Bone marrow (tissue), 2 donors: ENCODE results near the gene ADH7.
A peak's percentile ranks its signal among the peaks of the same experiment; 100 is the strongest.

Experiments
- DNase-seq, 2 donors: peaks; one replicate each; lab custom pipeline; 2025; lab: John Stamatoyannopoulos, UW

Gene ADH7

DNA sequence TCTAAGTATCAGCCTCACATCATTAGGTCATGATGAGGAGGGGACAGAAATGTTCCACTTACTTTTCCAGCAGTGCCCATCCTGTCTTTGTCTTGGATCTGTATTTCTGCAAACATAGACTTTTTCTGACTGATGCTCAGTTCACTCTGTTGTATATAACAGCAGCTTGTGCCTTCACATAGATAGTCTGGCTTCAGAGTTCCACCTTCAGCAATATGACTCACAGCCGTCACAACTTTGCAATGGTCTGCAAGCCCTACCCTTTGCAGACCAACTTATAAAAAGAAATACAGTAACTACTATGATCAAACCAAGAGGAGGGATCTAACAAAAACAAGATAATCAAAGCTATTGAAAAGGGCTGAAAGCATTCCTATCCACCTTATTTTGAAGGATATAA lies at the start of gene ADH7:
ADH7 (minus strand) TSS at position 189 of the 400 bp plus-strand sequence; CDS start at position 80, 109 bp downstream.
- DNase-seq = no peak

DNA sequence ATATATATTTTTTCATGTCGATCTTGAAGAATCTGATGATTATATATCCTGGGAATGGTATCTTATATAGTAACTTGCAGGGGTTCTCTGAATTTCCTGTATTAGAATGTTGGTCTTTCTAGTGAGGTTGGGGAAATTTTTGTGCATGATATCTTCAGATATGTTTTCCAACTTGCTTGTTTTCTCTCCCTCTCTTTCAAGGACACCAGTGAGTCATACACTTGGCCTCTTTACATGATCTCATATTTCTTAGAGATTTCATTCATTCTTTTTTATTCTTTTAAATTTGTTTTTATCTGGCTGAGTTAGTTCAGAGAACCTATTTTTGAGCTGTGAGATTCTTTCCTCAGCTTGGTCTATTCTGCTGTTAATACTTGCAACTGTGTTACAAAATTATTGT lies 48.5 kb upstream of the ADH7 start:
- DNase-seq = no peak

DNA sequence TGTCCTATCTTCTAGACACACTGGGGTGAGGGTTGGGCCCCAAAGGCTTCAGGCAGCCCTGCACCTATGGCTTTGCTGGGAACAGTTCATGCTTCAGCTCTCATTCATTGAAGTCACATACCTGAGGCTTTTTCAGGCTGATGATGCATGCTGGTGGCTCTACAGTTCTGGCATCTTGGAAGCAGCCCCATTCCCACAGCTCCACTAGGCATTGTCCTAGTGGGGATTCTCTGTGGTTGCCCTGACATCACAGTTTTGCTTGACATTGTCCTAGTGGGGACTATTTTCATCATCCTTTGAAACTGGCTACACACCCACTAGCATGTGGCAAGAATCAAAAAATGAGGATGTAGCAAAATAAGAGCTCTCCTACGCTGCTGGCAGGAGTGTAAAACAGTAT lies 38.0 kb upstream of the ADH7 start:
- peak in 1 of 2 donors; percentile 2 for DNase-seq

DNA sequence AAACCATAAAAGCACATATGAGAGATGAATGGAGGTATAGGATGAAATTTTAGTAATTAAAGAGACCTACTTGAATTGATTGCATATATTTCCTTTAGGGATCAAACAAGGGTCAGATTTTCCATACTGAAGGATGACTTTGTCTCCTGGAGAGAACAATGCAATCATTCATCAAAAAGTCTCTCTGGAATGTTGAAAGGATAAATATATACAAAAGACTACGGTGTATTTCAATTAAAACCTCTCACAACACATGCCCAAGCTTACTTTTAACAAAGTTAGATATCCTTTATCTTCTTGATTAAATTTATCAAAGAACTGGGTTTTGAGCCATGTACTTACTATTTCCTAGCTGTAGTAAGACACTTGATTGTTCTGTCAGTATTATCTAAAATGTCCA lies 36.8 kb upstream of the ADH7 start:
- DNase-seq = no peak

DNA sequence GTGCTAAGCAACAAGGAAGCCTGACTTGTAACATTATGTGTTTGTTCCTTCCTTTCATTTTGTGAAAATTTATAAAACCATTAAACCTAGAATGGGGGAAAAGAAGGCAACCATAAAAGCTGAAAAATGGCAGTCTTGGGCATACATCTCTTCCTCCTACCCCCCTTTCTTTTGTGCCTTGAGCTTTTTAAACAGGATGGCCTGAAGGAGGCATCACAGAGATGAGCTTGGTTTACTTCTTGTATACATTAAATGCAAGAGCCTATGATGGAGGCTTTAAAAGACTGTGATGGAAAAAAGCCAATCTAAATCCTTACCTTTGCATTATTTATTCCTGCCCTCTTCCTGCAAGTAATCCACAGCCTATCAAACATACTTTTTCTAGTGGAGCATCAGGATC lies 36.2 kb upstream of the ADH7 start:
- DNase-seq = no peak

DNA sequence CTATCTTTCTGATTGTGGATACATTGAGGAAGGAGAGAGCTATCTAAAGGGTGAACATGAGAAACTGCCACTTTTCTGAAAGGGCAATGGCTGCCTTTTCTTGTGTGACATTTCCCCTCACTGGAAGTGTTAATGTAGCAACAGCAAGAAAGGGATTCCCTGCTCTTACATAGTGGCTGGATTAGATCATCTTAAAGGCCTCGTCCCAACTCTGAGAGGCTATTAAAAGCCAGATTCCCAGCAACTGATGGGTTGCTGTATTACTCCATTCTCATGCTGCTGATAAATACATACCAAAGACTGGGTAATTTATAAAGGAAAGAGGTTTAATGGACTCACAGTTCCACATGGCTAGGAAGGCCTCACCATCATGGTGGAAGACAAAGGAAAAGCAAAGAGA lies 33.7 kb upstream of the ADH7 start:
- DNase-seq = no peak

DNA sequence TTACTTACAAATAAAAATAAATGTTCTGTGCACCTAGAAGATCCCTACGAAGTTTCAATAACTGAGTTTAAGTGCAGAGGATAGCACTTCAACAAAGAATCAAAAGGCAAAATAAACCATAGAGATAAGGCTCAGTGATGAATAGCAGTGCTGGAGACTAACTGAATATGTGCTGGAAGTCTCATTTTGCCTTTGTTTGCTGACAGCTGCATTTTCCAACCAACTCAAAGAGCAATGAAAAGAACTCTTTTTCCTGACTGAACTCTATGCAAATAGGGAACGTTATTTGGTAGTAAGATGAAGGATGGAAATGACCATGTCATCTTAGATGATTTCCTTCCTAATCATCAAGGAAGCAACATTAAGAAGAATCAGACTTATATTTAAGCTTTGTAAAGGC lies 32.7 kb upstream of the ADH7 start:
- DNase-seq = no peak

DNA sequence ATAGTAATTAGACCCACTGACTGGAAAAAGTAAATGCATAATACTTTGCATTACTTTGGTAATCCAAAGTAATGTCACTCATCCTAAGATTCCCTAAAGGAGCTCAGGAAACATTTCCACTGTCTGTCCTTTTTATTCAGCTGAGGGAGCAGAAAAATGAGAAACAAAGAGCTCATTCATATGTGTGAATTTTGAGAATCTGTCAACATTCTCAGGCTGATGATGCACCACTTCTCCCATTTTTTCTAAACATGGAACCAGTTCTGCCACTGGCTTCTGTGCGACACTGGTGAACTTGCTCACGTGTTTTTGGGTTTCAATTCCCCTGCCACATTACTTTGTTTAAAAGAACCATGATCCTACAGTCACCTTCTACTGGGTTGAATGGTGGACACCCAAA lies 28.4 kb upstream of the ADH7 start:
- no peak for DNase-seq

DNA sequence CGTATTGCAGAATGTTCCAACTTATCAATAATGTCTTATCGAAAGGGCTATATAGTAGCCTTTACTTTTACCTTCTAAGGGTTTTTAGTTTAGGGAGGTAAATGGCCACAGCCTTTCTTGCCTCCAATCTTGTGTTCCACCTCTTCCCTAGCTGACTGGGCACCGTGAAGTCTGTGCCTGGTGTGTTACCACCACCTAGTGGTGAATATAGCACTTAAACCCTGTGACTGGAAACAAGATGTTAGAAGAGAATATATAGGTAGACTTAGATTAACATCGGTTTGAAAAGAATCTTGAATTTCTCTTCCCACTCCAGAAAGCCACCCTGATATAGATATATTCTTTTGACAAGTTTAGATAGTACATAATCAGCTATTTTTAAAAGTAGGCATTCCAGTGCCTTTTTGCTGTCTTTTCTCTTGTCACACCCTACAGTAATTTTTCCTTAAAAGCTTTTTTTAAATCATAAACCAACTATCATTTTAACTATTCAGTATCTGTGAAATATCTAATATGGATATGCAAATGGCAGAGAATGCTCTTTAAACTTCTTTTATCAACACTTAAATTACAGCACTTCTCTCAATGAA lies 27.8 kb upstream of the ADH7 start:
- DNase-seq = peak in 1 of 2 donors; percentile 43

DNA sequence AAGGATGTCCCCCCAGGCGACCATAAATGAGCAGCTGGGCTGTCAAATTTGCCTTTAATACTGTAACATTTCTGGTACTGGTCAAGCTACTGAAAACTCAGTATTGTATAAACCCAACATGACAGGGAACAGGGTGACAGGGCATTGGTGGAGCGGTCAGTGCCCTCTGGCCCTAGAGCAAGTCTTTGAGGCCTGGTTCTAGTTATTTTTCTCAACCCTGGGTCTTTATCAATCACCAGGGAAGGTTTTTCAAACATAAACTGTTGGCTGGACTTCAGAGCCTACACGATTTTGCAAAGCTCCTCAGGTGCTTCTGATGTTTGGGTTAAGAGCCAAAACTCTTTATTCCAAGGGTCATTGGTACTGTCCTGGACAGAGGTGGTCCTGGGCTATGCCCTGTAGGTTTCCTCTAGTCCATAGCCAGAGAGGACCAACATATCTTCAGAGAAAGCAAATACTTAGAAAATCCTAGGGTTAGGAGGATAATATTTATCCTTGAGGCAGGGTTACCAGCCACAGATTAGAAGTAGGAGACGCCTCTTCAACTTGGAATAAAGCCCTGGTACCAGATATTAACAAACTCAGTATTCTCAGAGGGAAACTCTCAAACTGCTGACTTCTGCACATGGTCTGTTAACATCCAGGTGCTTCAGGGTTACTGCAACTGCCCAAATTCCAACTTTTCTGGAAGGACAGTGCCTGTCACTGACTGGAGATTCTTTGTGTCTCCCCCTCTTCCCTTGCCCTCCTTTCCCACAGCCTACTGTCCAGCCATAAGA lies 26.7 kb upstream of the ADH7 start:
- no peak for DNase-seq

DNA sequence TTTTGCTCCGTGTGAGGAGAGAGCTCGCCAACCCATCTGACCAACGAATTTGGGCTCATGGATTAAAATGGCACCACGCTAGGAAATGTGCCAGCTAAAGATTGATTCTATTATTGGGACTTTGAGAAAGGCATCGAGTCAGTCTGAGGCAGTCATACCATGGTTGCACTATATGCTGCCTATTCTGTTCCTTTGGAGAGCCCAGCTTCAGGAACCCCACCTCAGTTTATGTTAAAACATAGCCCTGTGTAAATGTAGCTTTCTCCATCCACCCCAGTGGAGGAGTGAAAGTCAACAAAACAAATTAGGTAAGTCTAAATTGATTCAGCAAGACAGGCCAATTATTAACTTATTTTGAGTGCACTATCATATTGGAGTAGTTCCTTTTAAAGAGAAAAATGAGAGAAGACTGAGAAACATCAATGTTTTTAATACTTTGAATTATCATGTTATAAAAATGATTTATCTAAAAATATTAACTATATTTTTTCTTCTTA lies 24.5 kb upstream of the ADH7 start:
- no peak for DNase-seq

DNA sequence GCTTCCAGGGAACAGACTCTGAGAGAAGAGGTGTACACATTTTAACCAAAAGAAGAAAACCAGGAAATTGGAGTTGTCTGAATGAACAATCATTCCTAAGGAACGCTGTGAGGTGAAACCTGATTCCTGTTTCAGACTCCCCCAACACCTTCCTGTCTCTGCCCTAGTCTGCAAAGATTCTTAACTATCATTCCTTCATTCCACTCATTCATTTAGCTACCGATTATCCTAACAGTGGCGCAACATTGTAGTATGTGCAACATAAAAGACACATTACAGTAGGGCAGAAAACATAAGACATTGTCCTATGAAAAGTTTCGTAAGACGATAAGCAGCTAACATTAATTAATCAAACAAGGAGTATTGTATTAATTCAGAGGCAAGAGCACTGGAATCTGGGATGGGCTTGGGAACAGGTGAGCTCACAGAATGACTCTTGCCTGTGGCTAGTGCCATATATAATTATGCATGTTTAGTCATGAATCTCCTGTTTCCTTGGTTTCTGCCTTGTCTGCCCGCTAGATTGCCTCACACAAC lies 23.8 kb upstream of the ADH7 start:
- no peak for DNase-seq

DNA sequence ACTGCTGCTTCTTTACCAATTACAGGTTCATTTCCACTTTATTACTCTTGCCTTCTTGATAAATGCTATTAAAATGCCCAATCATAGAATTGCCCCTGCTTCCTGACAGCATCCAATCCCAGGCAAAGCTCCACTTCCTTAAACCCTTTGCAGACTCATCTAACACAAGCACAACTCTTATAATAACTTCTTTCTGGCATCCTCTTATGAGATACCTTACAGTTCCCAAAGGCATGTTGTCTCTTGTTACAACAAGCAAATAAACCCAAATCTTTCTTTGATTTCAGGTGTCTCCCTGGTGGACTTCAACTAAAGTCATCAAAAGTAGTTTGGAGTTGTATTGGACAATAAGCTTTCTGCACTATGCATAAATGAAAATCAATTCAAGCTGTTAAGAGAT lies 22.5 kb upstream of the ADH7 start:
- no peak for DNase-seq

DNA sequence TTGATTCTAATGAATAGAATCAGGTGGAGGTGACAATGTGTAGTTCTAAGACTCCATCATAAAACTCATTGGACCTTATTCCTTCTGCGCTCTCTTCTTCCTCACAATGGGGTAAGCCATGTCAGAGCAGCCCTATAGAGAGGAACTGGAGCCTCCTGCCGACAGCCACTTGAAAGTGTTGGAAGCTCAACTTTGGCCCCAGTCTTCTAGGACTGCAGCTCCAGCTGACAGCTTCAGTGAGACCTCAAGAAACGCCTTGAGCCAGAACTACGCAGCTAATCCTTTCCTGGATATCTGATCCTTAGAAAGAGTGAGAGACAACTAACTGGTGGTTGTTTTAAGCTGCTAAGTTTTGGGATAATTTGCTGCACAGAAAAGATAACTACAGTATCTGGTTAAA lies 22.1 kb upstream of the ADH7 start:
- DNase-seq = no peak

DNA sequence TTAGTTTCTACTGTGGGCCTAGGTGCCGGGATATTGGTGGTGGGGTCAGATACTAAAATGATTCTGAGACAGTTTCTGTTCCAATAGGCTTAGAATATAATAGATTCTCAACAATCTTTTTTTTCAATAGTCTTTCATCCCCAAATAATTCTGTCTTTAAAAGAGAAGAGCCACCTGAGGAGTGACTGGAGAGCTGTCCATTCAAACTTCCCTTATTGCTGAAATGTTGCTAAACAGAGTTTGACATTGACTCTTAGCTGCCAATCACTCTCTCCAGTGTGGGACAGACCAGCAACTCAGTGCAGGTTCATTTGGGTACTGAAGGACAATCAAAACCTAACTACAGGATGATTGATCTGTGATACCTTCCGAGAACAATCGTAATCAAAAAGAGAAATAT lies 12.4 kb upstream of the ADH7 start:
- no peak for DNase-seq

DNA sequence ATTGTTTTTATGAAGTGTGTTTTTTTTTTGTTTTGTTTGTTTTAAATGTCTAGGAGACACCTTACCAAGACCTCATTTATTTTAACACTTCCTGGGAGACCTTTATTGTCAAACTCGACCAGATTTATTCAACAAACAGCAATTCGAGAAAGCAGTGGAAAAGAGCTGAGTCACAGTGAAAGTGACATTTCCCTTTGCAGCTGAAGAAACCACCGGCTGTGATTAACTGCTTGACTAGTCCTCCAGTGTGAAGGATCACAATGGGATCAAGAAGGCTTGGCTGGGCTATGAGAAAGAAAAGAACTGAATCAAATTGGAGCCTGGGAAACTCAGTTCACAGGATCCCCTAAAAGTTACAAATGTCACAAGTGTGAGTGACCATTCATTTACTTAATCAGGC lies 11.9 kb upstream of the ADH7 start:
- no peak for DNase-seq

DNA sequence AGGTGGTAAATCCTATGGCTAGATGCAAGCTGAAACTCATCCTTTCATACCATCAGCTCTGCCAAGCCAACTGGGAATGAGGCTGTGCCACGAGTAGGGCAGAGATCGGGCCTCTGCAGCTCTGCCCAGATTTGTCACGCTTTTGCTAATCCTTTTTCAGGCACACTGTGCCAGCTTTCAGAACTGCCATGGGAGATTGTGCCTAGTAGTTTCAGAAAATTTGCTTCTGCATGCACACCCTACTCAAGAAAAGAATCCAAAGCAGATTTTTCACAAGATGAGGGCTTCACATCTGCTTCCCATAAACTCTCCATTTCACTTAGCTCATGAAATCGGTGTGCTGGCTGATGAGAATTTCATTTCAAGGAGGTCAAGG lies 3.3 kb upstream of the ADH7 start:
- no peak for DNase-seq

DNA sequence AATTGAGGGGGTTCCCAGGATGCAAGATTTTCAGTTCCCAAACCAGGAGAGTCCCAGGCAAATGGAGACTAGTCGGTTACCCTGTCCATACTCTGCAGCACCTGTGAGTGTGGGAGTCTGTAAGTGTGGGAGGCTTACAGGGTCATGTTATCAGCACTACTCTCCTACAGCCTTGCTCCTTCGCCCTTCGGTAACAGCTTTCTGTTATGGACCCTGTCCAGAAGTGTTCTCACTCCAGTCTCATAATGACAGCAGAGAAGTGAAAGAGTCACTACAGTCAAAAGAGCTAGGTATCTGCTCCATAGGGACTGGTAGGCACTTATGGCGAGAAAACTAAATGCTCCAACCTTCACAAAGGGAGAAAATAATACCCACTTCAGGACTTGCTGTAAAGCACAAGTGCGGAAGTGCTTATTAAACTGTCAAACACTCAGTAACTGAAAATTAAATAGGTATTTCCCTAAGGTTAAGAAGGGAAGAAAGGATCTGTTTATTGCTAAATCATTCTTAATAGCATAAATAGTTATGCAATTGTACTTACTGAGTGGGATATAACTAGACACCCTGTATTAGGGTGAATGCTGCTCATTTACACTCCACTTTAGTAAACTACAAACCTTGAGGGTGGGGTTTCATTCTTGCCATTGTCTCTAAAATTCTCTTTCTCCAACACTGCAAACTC lies 2.7 kb upstream of the ADH7 start:
- DNase-seq = no peak

DNA sequence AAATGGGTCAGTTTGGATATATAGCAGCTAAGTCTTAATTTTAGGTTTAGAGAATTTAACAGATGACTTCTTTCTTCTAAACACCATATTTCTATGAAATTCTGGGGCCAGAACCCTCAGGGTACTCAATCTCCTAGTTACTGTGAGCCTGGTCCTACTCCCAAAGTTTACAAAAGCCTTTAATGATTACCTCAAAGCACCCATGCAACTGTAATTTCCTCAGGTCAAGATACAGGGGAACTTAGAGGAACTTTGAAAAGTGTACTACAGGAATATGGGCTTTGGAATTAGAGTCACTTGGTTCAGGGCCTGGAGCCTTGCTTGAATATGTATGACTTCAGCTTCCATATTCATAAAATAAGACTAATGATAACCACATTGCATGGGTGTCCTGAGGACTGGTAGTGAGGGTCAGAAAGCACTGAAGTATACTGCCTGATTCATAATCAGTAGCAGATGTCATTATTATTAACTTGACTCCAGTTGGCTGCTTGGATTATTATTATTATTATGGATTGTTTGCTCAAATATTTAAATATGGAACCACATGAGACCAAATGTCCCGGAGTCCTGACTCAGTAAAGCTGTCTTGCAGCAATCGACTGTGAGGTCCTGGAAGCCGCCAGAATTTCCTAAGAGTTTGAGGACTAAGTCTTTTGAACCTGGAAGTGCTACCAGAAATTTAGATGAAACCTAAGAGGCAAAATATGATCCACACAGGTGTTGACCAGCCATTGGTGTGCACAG lies 2.0 kb upstream of the ADH7 start:
- no peak for DNase-seq

DNA sequence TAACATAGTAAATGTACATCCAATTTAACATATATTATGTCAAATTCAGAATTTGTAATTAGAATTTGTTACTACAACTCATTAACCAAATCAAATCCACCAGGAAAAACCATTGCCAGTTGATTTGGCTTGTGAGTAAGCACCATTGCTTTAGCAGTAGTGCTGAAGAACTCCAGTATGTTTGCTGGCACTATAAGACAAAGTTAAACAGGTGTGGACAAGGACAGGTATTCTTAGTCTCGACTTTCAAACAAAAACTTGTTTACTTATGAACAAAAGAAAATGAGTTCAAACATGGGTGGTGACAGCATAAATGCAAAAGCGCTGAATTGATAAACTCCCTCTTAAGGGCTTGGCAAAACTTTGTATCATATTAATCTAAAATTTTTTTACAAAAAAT lies 1.3 kb upstream of the ADH7 start:
- no peak for DNase-seq

DNA sequence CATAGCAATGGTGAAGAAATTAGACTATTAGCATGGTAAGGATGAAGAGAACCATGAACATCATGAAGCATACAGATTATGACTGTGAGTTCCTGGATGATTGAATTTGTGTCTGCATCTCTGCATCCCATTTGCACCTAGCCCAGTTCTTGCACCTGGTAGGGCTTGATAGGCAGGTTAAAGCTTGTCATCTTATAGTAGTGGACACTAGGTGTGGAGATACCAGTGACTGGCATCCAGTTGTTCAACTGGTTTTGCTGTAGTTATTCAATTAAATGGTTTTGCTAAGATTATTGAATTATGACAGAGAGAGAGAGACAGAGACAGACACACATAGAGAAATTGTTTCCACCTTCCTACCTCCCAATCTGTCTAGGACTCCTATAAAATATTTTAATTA lies 5.0 kb downstream of the ADH7 start:
- no peak for DNase-seq

DNA sequence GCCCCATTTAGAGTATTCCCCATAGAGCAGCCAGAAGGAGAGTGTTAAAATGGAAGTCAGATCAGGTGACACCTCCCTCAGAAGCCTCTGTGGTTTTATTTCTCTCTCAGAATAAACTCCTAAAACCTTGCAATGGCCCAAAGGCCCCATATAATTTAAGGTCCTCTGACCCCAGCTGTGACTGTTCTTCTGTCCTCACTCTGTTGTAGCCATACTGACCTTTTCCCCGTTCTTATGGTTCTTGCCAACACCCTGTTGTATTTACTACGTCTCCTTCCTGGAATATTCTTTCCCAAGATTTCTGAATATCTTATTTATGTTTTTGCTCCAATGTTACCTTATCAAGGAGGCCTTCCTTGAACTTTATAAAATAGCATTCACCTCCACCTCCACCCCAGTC lies 18.0 kb downstream of the ADH7 start:
- DNase-seq = no peak
